ENCODE data around the gene TCF4. TPM values are rescaled to one million over a fixed set of nuclear protein-coding genes. Genes with fewer than 3 reads are reported as not detected.

Gene TCF4
- total and polyA plus RNA-seq, 4 donors, result 14.3 to 356 (median 73.0) TPM

DNA sequence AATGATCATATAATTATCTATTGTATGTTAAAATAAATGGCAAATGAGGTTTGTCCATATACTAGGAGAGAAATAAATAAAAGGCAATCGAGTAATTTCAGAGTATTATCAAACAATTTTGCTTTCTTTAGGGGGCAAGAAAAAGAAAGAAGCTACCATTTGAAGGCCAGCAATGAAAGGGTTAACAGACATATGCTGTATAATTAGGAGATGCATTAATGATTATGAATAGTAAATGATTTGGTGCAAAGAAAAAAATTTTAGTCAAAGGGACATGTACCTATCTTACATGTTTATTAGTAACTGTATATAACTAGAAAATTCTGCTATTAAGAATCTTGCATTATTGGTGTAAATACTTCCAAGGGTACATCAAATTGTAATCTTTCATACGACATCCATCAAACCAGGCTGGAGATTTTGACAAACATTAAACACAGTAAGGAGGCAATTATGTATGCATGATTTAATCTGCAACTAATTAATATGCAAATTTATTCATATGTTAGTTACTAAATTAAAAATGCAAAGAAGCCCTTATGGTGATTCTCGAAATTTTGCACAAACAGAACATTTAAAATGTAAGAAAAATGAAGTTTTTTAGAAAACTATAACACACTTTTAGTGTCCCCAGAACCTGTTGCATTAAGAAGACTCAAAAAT, 251.4 kb downstream of the TCF4 start:
- TF ChIP-seq, protein P1, sequence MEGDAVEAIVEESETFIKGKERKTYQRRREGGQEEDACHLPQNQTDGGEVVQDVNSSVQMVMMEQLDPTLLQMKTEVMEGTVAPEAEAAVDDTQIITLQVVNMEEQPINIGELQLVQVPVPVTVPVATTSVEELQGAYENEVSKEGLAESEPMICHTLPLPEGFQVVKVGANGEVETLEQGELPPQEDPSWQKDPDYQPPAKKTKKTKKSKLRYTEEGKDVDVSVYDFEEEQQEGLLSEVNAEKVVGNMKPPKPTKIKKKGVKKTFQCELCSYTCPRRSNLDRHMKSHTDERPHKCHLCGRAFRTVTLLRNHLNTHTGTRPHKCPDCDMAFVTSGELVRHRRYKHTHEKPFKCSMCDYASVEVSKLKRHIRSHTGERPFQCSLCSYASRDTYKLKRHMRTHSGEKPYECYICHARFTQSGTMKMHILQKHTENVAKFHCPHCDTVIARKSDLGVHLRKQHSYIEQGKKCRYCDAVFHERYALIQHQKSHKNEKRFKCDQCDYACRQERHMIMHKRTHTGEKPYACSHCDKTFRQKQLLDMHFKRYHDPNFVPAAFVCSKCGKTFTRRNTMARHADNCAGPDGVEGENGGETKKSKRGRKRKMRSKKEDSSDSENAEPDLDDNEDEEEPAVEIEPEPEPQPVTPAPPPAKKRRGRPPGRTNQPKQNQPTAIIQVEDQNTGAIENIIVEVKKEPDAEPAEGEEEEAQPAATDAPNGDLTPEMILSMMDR (IDR thresholded peaks at IDR 0.05; ENCODE audit: control extremely low read depth, extremely low read depth), result no peak
- 83 to 92% methylated on average over 3 of the region's 3 CpGs for WGBS, 2 donors
- no peak overlapping the region for H3K4me3 ChIP-seq
- no peak for DNase-seq
- no peaks in the 10 kb centered on the region for H3K27me3 ChIP-seq (ENCODE audit: control insufficient read depth in 3 of 3, insufficient read depth in 3 of 3, low read length in 2 of 3)
- H3K9me3 ChIP-seq (ENCODE audit: control insufficient read depth in 4 of 4, insufficient read depth in 3 of 4, low read length in 3 of 4), result no peaks in the 10 kb centered on the region
- no peak overlapping the region for H3K27ac ChIP-seq (ENCODE audit: low read depth in 1 of 2, low read length in 1 of 2)
- H3K4me1 ChIP-seq (ENCODE audit: control insufficient read depth in 5 of 5, insufficient read depth in 5 of 5, low read length in 5 of 5), result peaks cover 0 to 28% (median 11%) of the 10 kb centered on the region in 5 donors
- no peak for ATAC-seq (ENCODE audit: insufficient read depth, low FRiP score)
- no peaks in the 10 kb centered on the region for H3K36me3 ChIP-seq (ENCODE audit: control insufficient read depth in 4 of 4, insufficient read depth in 4 of 4, low read length in 4 of 4)
- H3K9ac ChIP-seq (ENCODE audit: insufficient read depth in 1 of 2, low read length in 2 of 2), result no peak overlapping the region

DNA sequence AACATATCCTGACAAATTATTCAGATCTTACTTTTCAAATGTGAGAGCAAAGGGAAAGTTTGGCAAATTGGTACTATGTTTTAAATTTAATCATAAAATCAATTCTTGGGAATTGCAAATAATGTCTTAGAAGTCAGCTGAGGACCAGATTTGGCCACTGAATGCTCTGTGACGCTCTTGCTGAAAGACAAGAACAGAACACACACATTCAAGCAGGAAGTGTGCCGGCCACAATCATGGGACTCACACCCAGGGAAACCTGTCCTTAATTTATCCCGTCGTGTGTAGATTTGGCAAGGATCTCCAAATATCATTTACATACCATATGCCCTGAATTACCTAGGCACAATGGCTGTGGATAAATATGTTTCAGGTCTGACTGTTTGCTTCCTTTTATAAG, 253.1 kb downstream of the TCF4 start:
- WGBS, 2 donors, result 27 to 30% methylated on average over 4 of the region's 4 CpGs
- Histone ChIP-seq H3K36me3 (ENCODE audit: control insufficient read depth in 4 of 4, insufficient read depth in 4 of 4, low read length in 4 of 4) (no peaks in the 10 kb centered on the region), H3K9ac (ENCODE audit: insufficient read depth in 1 of 2, low read length in 2 of 2) (no peak overlapping the region), H3K9me3 (ENCODE audit: control insufficient read depth in 4 of 4, insufficient read depth in 3 of 4, low read length in 3 of 4) (no peaks in the 10 kb centered on the region), H3K4me3 (no peak overlapping the region), H3K27ac (ENCODE audit: low read depth in 1 of 2, low read length in 1 of 2) (no peak overlapping the region), H3K4me1 (ENCODE audit: control insufficient read depth in 5 of 5, insufficient read depth in 5 of 5, low read length in 5 of 5) (peaks cover 0 to 24% (median 13%) of the 10 kb centered on the region in 5 donors), H3K27me3 (ENCODE audit: control insufficient read depth in 3 of 3, insufficient read depth in 3 of 3, low read length in 2 of 3) (no peaks in the 10 kb centered on the region)
- DNase-seq (no peak), ATAC-seq (ENCODE audit: insufficient read depth, low FRiP score) (no peak)
- TF ChIP-seq, protein P1 (IDR thresholded peaks at IDR 0.05; ENCODE audit: control extremely low read depth, extremely low read depth), result no peak

DNA sequence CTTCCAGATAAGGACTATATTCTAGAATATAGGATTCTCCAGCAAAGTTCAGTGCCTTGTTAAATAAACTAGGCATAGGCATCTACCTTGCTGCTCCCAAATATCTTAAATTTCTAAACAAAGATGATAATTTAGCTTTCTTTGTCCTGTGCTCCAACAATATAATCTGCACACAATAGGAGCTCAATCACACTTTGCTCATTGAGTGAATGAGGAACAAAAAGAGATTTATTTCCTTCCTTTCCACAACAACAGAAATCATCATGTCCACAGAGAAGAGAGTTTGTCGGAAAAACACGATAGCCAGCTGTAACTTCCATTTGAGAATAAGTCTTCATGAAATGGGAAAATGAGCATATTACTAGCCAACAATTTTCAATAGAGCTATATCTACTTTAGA, 256.7 kb downstream of the TCF4 start:
- Histone ChIP-seq H3K27me3 (ENCODE audit: control insufficient read depth in 3 of 3, insufficient read depth in 3 of 3, low read length in 2 of 3) (no peaks in the 10 kb centered on the region), H3K9ac (ENCODE audit: insufficient read depth in 1 of 2, low read length in 2 of 2) (no peak overlapping the region), H3K9me3 (ENCODE audit: control insufficient read depth in 4 of 4, insufficient read depth in 3 of 4, low read length in 3 of 4) (no peaks in the 10 kb centered on the region), H3K4me3 (no peak overlapping the region), H3K27ac (ENCODE audit: low read depth in 1 of 2, low read length in 1 of 2) (peak overlapping the region in 1 of 2 donors; percentile 45), H3K36me3 (ENCODE audit: control insufficient read depth in 4 of 4, insufficient read depth in 4 of 4, low read length in 4 of 4) (no peaks in the 10 kb centered on the region), H3K4me1 (ENCODE audit: control insufficient read depth in 5 of 5, insufficient read depth in 5 of 5, low read length in 5 of 5) (peaks cover 0 to 8% (median 0%) of the 10 kb centered on the region in 5 donors)
- DNase-seq (no peak), ATAC-seq (ENCODE audit: insufficient read depth, low FRiP score) (no peak)
- TF ChIP-seq, protein P1 (IDR thresholded peaks at IDR 0.05; ENCODE audit: control extremely low read depth, extremely low read depth), result no peak
- WGBS, 2 donors, result 17 to 46% methylated on average over 2 of the region's 2 CpGs

DNA sequence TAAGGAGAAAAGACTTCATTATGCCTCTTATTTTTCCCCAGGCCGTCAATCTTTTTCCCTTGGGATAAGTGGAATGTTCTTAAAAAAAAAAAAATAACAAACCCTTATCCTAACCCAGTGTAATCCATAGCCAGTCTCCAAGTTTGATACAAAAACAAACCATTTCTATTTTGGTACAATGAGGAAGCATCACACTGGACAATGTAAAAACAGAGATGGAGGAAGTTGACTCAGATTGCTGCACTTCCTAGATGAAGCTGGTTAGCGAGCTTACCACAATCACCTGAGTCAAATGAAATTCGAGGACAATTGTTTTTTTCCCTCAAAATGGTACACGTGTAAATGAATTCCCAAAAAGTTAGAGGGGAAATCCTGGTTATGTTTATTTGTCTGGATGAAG, 259.7 kb downstream of the TCF4 start:
- ATAC-seq (ENCODE audit: insufficient read depth, low FRiP score) (no peak), DNase-seq (peak in 2 of 3 donors; percentile 43 to 48)
- TF ChIP-seq, protein P1 (IDR thresholded peaks at IDR 0.05; ENCODE audit: control extremely low read depth, extremely low read depth), result no peak
- 13 to 36% methylated on average over 4 of the region's 4 CpGs for WGBS, 2 donors
- H3K36me3 ChIP-seq (ENCODE audit: control insufficient read depth in 4 of 4, insufficient read depth in 4 of 4, low read length in 4 of 4), result no peaks in the 10 kb centered on the region
- peak overlapping the region in 1 of 2 donors; percentile 66 for H3K27ac ChIP-seq (ENCODE audit: low read depth in 1 of 2, low read length in 1 of 2)
- no peaks in the 10 kb centered on the region for H3K27me3 ChIP-seq (ENCODE audit: control insufficient read depth in 3 of 3, insufficient read depth in 3 of 3, low read length in 2 of 3)
- H3K4me3 ChIP-seq, result no peak overlapping the region
- peaks cover 0 to 13% (median 8%) of the 10 kb centered on the region in 5 donors for H3K4me1 ChIP-seq (ENCODE audit: control insufficient read depth in 5 of 5, insufficient read depth in 5 of 5, low read length in 5 of 5)
- no peak overlapping the region for H3K9ac ChIP-seq (ENCODE audit: insufficient read depth in 1 of 2, low read length in 2 of 2)
- H3K9me3 ChIP-seq (ENCODE audit: control insufficient read depth in 4 of 4, insufficient read depth in 3 of 4, low read length in 3 of 4), result no peaks in the 10 kb centered on the region

Measured in lung (tissue), 12 donors.